GM06990 (cell line): ENCODE measurements around the gene HMX1.

Source experiments
- DNase-seq: peaks from one replicate; pipeline ENCODE4 v3.0.0-alpha.2; 2011; ENCODE audit not compliant: insufficient read length; ENCODE audit errors: extremely low read depth
- H3K27me3 ChIP-seq: replicated peaks from 2 replicates; pipeline ENCODE4 v1.6.0; 2011; ENCODE audit warnings: low read length; ENCODE audit not compliant: control insufficient read depth, insufficient read depth
- H3K36me3 ChIP-seq: 2 replicates; pipeline ENCODE4 v1.5.1; 2011; ENCODE audit warnings: low read length; ENCODE audit not compliant: control insufficient read depth, insufficient read depth
- H3K4me3 ChIP-seq: replicated peaks from 2 replicates; pipeline ENCODE4 v1.5.1; 2011; ENCODE audit warnings: low read depth, mild to moderate bottlenecking, control low read depth, low read length
- TF ChIP-seq, protein P1 (sequence below): IDR thresholded peaks from 2 replicates; pipeline ENCODE4 v1.5.1; 2011; ENCODE audit warnings: low read length, control low read depth, mild to moderate bottlenecking, inconsistent platforms; ENCODE audit not compliant: insufficient read depth, poor library complexity, severe bottlenecking

Gene HMX1

DNA sequence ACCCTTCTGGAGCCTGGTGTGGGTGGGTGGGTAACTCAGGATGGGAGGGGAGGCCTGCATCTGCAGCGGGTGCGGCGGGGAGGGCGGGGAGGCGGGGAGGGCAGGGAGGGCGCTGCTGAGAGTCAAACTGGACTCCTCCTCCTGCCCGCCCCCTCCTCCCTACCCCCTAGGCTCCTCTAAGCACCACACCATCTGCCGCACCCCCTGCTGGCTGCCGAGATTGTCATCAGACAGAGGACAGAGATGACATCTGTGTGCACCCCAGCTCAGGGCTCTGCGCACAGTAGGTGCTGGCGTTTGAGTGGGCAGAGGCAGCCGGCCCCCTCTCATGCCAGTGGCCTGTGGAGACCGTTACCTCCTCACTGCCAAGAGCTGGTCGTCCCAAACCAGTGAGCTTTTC, 10.6 kb upstream of the HMX1 start:
- no peak for DNase-seq
- TF ChIP-seq, protein P1, sequence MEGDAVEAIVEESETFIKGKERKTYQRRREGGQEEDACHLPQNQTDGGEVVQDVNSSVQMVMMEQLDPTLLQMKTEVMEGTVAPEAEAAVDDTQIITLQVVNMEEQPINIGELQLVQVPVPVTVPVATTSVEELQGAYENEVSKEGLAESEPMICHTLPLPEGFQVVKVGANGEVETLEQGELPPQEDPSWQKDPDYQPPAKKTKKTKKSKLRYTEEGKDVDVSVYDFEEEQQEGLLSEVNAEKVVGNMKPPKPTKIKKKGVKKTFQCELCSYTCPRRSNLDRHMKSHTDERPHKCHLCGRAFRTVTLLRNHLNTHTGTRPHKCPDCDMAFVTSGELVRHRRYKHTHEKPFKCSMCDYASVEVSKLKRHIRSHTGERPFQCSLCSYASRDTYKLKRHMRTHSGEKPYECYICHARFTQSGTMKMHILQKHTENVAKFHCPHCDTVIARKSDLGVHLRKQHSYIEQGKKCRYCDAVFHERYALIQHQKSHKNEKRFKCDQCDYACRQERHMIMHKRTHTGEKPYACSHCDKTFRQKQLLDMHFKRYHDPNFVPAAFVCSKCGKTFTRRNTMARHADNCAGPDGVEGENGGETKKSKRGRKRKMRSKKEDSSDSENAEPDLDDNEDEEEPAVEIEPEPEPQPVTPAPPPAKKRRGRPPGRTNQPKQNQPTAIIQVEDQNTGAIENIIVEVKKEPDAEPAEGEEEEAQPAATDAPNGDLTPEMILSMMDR = no peak
- H3K4me3 ChIP-seq = no peak overlapping the region
- H3K36me3 ChIP-seq = no peaks in the 10 kb centered on the region
- H3K27me3 ChIP-seq = no peaks in the 10 kb centered on the region

DNA sequence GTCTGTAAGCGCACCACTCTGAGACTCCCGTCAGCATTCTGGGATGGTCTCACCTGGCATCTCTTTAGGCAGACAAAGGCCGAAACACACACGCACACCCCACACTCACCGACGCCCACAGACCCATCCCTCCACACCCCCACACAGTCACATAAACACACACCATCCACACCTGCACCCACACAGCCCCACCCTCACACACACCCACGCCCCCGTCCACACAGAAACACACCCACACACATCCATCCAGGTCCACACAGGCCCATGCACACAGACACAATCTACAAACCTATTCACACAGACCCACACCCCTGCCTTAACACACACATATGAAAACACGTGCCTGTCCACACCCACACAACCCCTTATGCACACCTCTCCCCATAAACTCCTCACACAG, 9.2 kb upstream of the HMX1 start:
- TF ChIP-seq, protein P1 = no peak
- Histone ChIP-seq H3K36me3 (no peaks in the 10 kb centered on the region), H3K27me3 (no peaks in the 10 kb centered on the region), H3K4me3 (no peak overlapping the region)
- no peak for DNase-seq

DNA sequence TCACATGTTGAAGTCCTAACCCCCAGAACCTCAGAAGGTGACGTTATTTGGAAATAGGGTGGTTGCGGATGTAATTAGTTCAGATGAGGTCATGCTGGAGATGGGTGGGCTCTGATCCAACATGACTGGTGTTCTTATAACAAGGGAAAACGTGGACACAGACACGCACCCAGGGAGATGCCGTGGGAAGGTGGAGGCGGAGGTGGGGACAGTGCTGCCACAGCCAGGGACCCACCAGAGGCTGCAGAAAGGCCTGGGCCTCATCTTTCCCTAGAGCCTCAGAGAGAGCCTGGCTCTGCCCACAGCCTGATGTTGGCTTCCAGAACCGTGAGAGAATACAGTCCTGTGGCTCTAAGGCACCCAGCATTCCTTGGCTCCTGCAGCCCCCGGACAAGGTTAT, 7.9 kb upstream of the HMX1 start:
- Histone ChIP-seq H3K4me3 (no peak overlapping the region), H3K27me3 (no peaks in the 10 kb centered on the region), H3K36me3 (no peaks in the 10 kb centered on the region)
- TF ChIP-seq, protein P1 = no peak
- no peak for DNase-seq

DNA sequence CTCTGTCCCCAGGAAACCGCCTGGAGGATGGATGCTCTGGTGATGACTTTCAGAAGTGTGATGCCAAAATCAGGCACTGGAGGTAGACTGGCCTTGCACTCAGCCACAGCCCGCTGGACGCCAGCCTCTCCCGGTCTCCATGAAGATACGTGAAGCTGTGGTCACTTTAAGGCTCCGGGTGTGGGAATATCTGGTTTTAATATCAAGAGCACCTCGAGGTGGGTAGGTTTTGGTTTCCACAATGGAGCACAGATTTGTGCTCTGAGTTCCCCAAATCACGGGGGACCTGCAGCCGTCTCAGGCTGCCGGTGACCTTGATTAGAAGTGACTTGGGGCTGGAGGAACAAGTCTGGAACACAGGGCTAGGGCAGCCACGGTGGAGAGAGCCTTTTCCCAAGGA, 6.8 kb upstream of the HMX1 start:
- no peaks in the 10 kb centered on the region for H3K36me3 ChIP-seq
- no peak overlapping the region for H3K4me3 ChIP-seq
- TF ChIP-seq, protein P1 = no peak
- no peaks in the 10 kb centered on the region for H3K27me3 ChIP-seq
- no peak for DNase-seq

DNA sequence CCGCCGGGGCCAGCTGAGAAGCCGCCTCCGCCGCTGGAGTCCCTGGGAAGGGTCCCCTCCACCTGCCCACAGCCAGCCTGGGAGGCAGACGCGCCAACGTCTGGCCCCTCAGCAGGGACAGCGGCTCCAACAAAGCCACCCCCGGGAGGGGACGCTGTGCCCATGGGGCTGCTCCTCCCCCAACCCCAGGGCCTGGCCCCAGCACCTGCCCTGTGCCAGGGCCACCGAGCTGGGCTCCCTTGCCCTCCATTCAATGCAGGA, 6.1 kb upstream of the HMX1 start:
- H3K36me3 ChIP-seq = no peaks in the 10 kb centered on the region
- no peaks in the 10 kb centered on the region for H3K27me3 ChIP-seq
- no peak for DNase-seq
- H3K4me3 ChIP-seq = no peak overlapping the region
- TF ChIP-seq, protein P1 = no peak

DNA sequence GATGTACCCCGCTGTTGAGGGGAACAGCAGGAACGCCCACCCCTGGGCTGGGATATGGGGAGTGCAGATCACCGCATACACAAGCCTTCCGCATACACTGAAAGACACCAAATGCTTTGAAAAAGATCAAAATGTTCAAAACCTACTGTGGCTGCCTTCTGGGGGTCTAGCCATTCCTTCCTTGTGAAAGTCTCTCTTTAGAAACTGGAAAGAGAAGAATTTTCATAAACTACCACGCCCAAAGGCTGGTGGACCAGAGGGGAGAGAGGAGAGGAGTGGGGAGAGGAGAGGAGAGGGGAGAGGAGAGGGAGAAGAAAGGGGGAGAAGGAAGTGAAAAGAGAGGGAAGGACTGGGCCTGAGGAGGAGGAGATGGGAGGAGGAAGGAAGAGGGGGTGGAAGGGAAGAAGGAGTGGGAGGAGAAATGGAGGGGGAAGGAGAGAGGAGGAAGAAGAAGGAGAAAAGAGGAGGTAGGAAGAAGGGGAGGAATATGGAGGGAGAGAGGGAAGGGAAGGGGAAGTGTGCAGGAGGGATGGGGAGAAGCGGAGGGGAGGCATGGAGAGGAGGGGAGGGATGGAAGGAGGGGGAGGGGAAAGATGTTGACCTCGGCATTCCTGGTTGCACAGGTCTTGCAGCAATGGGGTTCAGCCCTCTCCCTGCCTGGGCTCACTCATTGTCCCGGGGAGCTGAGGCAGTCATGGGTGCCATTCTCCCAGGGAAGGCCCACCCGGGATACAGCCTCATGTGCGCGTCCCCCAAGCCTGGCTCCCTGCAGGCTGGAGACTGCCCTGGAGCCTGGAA, 5.5 kb upstream of the HMX1 start:
- no peak for DNase-seq
- no peak overlapping the region for H3K4me3 ChIP-seq
- H3K27me3 ChIP-seq = no peaks in the 10 kb centered on the region

More for the DNA sequence above, 5.5 kb upstream of the HMX1 start:
- no peaks in the 10 kb centered on the region for H3K36me3 ChIP-seq
- TF ChIP-seq, protein P1 = no peak
